GM20000 (cell line): Measurements from ENCODE around the gene UNC93B1.

ENCODE experiments used
- DNase-seq: peaks from one replicate; pipeline ENCODE4 v3.0.0; 2012; ENCODE audit warnings: low spot score
- TF ChIP-seq, protein P1 (sequence below): IDR thresholded peaks from 2 replicates; pipeline ENCODE4 v1.5.1; 2012; ENCODE audit warnings: mild to moderate bottlenecking, control low read depth; ENCODE audit errors: extremely low read depth, missing control alignments

Gene UNC93B1

DNA sequence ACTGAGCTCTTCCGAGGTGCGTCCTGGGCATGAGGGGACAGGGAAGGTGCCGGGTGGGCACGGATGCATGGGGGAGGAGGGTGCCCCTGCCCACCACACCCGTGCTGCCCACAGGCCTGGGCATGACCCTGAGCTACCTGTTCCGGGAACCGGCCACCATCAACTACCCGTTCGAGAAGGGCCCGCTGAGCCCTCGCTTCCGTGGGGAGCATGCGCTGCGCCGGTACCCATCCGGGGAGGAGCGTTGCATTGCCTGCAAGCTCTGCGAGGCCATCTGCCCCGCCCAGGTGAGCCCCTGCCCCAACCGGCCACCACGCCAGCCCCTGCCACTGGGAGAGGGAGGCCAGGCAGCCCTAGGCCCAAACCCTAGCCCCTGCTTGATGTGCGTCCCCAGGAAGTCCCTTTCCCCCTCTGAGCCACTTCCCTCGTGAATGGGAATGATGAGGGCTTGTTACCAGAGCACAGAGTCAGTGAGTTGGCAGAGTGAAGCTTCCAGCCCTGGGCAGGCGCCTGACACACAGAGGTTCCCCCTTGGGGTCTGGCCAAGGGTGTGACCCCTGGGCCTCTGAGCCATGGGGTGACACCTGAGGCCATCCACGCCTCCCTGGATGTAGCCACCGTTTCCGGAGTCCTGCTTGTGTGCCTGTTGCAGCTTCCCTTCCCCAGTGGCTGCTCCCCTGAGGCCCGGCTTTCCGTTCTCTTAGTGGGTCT is 29.3 kb upstream of the UNC93B1 start:
- DNase-seq, result no peak

DNA sequence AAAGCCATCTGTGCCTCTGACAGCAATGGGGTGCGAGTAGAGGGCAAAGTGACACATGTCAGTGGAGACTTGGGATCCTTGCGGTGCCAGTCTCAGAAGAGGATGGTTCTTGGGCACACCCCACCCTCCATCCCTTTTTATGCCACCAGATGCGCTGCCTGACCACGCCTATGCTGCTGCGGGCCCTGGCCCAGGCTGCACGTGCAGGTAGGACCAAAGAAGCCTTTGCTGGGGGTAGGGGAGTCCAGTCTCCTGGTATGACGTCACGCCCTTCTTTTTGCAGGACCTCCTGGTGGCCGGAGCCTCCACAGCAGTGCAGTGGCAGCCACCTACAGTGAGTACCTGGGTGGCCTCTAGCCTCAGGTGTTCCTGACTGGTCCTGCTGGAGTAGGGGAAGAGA is 28.1 kb upstream of the UNC93B1 start:
- no peak for DNase-seq
- TF ChIP-seq, protein P1, sequence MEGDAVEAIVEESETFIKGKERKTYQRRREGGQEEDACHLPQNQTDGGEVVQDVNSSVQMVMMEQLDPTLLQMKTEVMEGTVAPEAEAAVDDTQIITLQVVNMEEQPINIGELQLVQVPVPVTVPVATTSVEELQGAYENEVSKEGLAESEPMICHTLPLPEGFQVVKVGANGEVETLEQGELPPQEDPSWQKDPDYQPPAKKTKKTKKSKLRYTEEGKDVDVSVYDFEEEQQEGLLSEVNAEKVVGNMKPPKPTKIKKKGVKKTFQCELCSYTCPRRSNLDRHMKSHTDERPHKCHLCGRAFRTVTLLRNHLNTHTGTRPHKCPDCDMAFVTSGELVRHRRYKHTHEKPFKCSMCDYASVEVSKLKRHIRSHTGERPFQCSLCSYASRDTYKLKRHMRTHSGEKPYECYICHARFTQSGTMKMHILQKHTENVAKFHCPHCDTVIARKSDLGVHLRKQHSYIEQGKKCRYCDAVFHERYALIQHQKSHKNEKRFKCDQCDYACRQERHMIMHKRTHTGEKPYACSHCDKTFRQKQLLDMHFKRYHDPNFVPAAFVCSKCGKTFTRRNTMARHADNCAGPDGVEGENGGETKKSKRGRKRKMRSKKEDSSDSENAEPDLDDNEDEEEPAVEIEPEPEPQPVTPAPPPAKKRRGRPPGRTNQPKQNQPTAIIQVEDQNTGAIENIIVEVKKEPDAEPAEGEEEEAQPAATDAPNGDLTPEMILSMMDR, result no peak

More for the DNA sequence above, 29.3 kb upstream of the UNC93B1 start:
- TF ChIP-seq, protein P1, result no peak

DNA sequence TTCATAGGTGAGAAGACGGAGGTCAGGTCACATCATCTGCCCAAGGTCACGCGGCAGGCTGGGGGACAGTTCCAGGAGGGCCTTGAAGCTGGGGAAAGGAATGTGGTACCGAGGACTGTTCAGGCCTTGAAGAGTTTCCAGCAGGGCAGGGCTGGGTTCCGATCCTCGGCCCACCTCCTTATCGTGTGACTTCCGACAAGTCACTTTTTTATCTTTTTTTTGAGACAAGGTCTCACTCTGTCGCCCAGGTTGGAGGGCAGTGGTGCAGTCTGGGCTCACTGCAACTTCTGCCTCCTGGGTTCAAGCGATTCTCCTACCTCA is 27.2 kb upstream of the UNC93B1 start:
- no peak for DNase-seq
- TF ChIP-seq, protein P1, result no peak

DNA sequence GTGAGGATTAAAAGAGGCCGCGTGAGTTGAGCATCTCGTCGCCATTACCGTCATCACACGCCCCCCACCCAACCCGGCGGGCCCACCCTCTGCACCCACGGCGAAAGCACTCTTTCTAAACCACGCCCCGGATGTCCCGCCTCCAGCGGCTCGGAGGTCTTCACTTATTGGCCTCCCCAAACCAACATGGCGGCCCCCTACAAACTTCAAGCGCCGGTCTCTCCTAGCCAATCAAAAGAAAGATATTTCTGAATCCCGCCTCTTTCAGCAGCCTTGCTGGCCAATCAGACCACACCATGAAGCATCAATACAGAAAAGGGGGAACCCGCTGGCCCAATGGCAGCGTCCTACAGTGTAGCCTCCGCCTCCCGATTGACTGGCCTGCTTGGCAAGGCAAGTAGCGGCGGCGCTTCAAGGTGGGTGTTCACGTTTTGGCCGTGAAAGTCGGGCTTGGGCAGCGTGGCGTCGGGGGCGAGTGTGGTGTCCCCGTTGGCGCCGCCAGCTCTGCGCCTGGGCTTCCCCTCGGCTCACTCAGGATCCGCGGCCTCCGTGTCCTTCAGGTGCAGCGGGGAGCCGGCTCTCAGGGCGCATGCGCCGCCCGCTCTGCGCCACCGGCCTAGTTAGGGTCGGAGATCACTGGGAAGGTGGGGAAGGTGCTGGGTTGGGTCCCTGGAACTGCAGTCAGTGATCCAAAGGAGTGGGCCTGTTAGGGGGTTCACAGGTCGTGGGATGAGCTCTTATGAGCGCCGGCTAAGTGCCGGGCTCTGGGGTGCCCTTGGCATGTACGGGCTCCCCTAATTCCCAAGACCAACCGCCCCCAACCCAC is 26.6 kb upstream of the UNC93B1 start, which contains the start of gene NDUFS8:
NDUFS8 (plus strand) TSS at position 364 of the 826 bp plus-strand sequence. CDS start 1,471 bp downstream, outside the sequence.
- peak; percentile 99 for DNase-seq

GRCh38 chr11:68028802-68029545 is 25.1 kb upstream of the UNC93B1 start:
- TF ChIP-seq, protein P1, result no peak
- no peak for DNase-seq

More for the DNA sequence above, 26.6 kb upstream of the UNC93B1 start, which contains the start of gene NDUFS8:
- TF ChIP-seq, protein P1, result no peak

- TF ChIP-seq, protein P1, result no peak
Measured at GRCh38 chr11:68027667-68028066, 23.8 kb upstream of the UNC93B1 start.

More at GRCh38 chr11:68027667-68028066, 23.8 kb upstream of the UNC93B1 start:
- DNase-seq, result no peak
